A549 (cell line): ENCODE measurements around the gene MAP6. TPM values are rescaled to one million over a fixed set of nuclear protein-coding genes. Genes with fewer than 3 reads are reported as not detected.

Experiments
- ATAC-seq, 2 experiments: fragments of 200-7000 bp in 1 of 2; fragments of >200 bp in 1 of 2; cut with Nextera tagmentation in 1 of 2; cut with Tn5 transposase in 1 of 2; 3 replicates each; pipeline versions ENCODE4 v1.8.0 to v1.9.1; 2018 to 2020; ENCODE audit warnings: mild to moderate bottlenecking in 1 of 2, moderate library complexity in 1 of 2
- CTCF ChIA-PET: fragments of 300-600 bp; sonication (Branson Sonifier 250); formaldehyde crosslinking; extraction: SDS; loops from one replicate; lab custom pipeline; 2021; ENCODE audit warnings: antibody characterized with exemption, inconsistent platforms; lab: Yijun Ruan, JAX
- POLR2A ChIA-PET: fragments of 350-600 bp; formaldehyde crosslinking; extraction: SDS; loops from one replicate; lab custom pipeline; 2021; ENCODE audit warnings: antibody characterized with exemption, inconsistent platforms; lab: Yijun Ruan, JAX
- DNase-seq, 2 experiments: peaks; one replicate each; pipeline versions ENCODE4 v3.0.0 to v3.0.0-alpha.2; 2011 to 2016; ENCODE audit warnings: low read depth in 1 of 2, low spot score in 1 of 2
- FAIRE-seq: peaks from 2 replicates; lab custom pipeline; 2011; peaks lifted over from hg19 to GRCh38; lab: Jason Lieb, UNC
- H3K27ac ChIP-seq, 2 experiments: fragments of >200 bp; sonication (Bioruptor Twin); formaldehyde crosslinking; 3 replicates each; pipeline ENCODE4 v1.5.1; 2016 to 2017
- H3K4me1 ChIP-seq: fragments of >200 bp; sonication (Bioruptor Twin); formaldehyde crosslinking; 3 replicates; pipeline ENCODE4 v1.6.1; 2016
- H3K4me2 ChIP-seq: fragments of >200 bp; sonication (Bioruptor Twin); formaldehyde crosslinking; 3 replicates; pipeline ENCODE4 v1.6.1; 2016
- H3K4me3 ChIP-seq: fragments of >200 bp; sonication (Bioruptor Twin); formaldehyde crosslinking; 3 replicates; pipeline ENCODE4 v1.5.1; 2016
- H3K9me3 ChIP-seq: fragments of >200 bp; sonication (Bioruptor Twin); formaldehyde crosslinking; 3 replicates; pipeline ENCODE4 v1.6.1; 2016
- EHF ChIP-seq: fragments of 250-450 bp; sonication (Bioruptor Pico); IDR thresholded peaks from 2 replicates; pipeline ENCODE4 v1.5.0; 2020; ENCODE audit warnings: mild to moderate bottlenecking
- FOSB ChIP-seq: fragments of 250-450 bp; sonication (Bioruptor Pico); IDR thresholded peaks from 2 replicates; pipeline ENCODE4 v1.5.0; 2020; ENCODE audit warnings: mild to moderate bottlenecking, moderate library complexity
- GATA3 ChIP-seq: IDR thresholded peaks from 2 replicates; pipeline ENCODE4 v1.6.1; 2012; ENCODE audit warnings: borderline replicate concordance
- HEYL ChIP-seq: fragments of 250-450 bp; sonication (Bioruptor Pico); IDR thresholded peaks from 2 replicates; pipeline ENCODE4 v1.8.0; 2021; ENCODE audit warnings: mild to moderate bottlenecking, moderate library complexity
- HOXA7 ChIP-seq: fragments of 250-450 bp; sonication (Bioruptor Pico); IDR thresholded peaks from 2 replicates; pipeline ENCODE4 v1.5.0; 2020; ENCODE audit warnings: mild to moderate bottlenecking, moderate library complexity
- HOXB5 ChIP-seq: fragments of 250-450 bp; sonication (Bioruptor Pico); IDR thresholded peaks from 2 replicates; pipeline ENCODE4 v1.5.0; 2020; ENCODE audit warnings: mild to moderate bottlenecking, moderate library complexity
- KDM5A ChIP-seq: fragments of 200-600 bp; sonication (generic); IDR thresholded peaks from 2 replicates; pipeline ENCODE4 v1.6.1; 2016; ENCODE audit warnings: antibody characterized with exemption, mild to moderate bottlenecking
- MAFK ChIP-seq: fragments of 450-650 bp; IDR thresholded peaks from 2 replicates; pipeline ENCODE4 v1.6.1; 2014; ENCODE audit not compliant: partially characterized antibody
- NFE2L2 ChIP-seq: fragments of 150-350 bp; conservative IDR thresholded peaks from 2 replicates; pipeline ENCODE4 v1.6.1; 2014; ENCODE audit warnings: low read length
- POLR2A ChIP-seq: IDR thresholded peaks from 2 replicates; pipeline ENCODE4 v1.6.1; 2012; ENCODE audit warnings: mild to moderate bottlenecking, low read length
- POLR2AphosphoS2 ChIP-seq: conservative IDR thresholded peaks from 2 replicates; pipeline ENCODE4 v1.6.1; 2012; ENCODE audit warnings: low read length, improper control_type of control experiment, inconsistent platforms
- RAD21 ChIP-seq, 2 experiments: fragments of >200 bp in 1 of 2; sonication (Bioruptor Twin) in 1 of 2; formaldehyde crosslinking in 1 of 2; IDR thresholded peaks in 1 of 2; conservative IDR thresholded peaks in 1 of 2; 2 replicates in 1 of 2; 3 replicates in 1 of 2; pipeline ENCODE4 v1.6.1; 2012 to 2018; ENCODE audit warnings: inconsistent platforms in 1 of 2
- REST ChIP-seq: fragments of 200-600 bp; sonication (generic); IDR thresholded peaks from 2 replicates; pipeline ENCODE4 v1.6.1; 2016; ENCODE audit warnings: antibody characterized with exemption, mild to moderate bottlenecking, moderate library complexity
- ZNF302 ChIP-seq: fragments of 250-450 bp; sonication (Bioruptor Pico); IDR thresholded peaks from 2 replicates; pipeline ENCODE4 v1.9.0; 2021; ENCODE audit warnings: inconsistent platforms, mild to moderate bottlenecking, moderate library complexity
- WGBS: methylation state at CpG from one replicate; pipeline ENCODE4 v1.1.6; 2017; ENCODE audit errors: missing lambda C conversion rate; 5-methylcytosine and 5-hydroxymethylcytosine counted together
- polyA plus RNA-seq, 4 experiments: library from polyadenylated mRNA; depleted of rRNA in 3 of 4; stranded (reverse); fragments of >200 nt; fragmentation: RNase III in 1 of 4; extraction: RNeasy Plus Mini Kit Qiagen cat#74134 plus additional on column Dnase treatment in 1 of 4; gene quantifications; 2 replicates in 3 of 4; 3 replicates in 1 of 4; pipeline ENCODE4 v1.2.3, GENCODE V29; 2011 to 2017
- small RNA-seq, 6 experiments: library from RNA; depleted of rRNA; stranded (forward); fragments of <200 nt; gene quantifications; one replicate each; pipeline ENCODE3, GENCODE V24; 2012

MAP6 gene
- polyA plus RNA-seq, 2 of the 4 experiments (the other 2 are of a cell fraction): 1.1 to 2.1 TPM

- TF ChIP-seq REST (no peak), POLR2AphosphoS2 (no peak), FOSB (CRISPR knock-in tag) (no peak), HOXB5 (CRISPR knock-in tag) (no peak), EHF (no peak)
Measured at GRCh38 chr11:75538150-75538942, 130.5 kb downstream of the MAP6 start (continued).

- Histone ChIP-seq H3K27ac (no peak overlapping the region), H3K4me2 (no peak overlapping the region), H3K9me3 (no peaks in the 10 kb centered on the region), H3K4me1 (peaks cover 25% of the 10 kb centered on the region), H3K4me3 (no peak overlapping the region)
- 86% methylated on average over 5 of the region's 5 CpGs for WGBS
- ChIA-PET POLR2A (no interaction called here), CTCF (interaction anchor here (0.9 to 11.6 kb wide), 8 partner anchors 9 to 197 kb away, joined by 3 to 172 read pairs (median 6); no protein-coding TSS in a partner anchor)
- no peak for DNase-seq
- no peak for ATAC-seq
- FAIRE-seq: no peak
- TF ChIP-seq KDM5A (no peak), RAD21 (conservative IDR thresholded peaks at IDR 0.05 in 1 of 2, IDR thresholded peaks at IDR 0.05 in 1 of 2) (no peak), FOSB (CRISPR knock-in tag) (no peak), POLR2AphosphoS2 (no peak), HEYL (CRISPR knock-in tag) (no peak), ZNF302 (CRISPR knock-in tag) (no peak), NFE2L2 (no peak), HOXA7 (CRISPR knock-in tag) (no peak), MAFK (no peak), HOXB5 (CRISPR knock-in tag) (no peak), GATA3 (no peak), POLR2A (no peak)
Measured at GRCh38 chr11:75537740-75538139, 131.1 kb downstream of the MAP6 start.

Small RNA genes lying within 50 kb of the gene (small RNA-seq; reads per million reads assigned to genes)
- 0 reads per million in 6 experiments for gene AP001922.4

Other genes starting within 250 kb of the MAP6 start
- 1.0 and 1.7 TPM in 2 replicates for gene KLHL35, start 235.8 kb downstream of the MAP6 start, polyA plus RNA-seq (2011; rRNA removed)
- gene KLHL35, start 235.8 kb downstream of the MAP6 start, polyA plus RNA-seq (2017; fragmentation: RNase III; extraction: RNeasy Plus Mini Kit Qiagen cat#74134 plus additional on column Dnase treatment): 0.56 to 0.72 TPM (median 0.69 TPM) in 3 replicates
- 3.9 and 4.7 TPM in 2 replicates for gene GDPD5, start 143.1 kb downstream of the MAP6 start, polyA plus RNA-seq (2011; rRNA removed)
- gene GDPD5, start 143.1 kb downstream of the MAP6 start, polyA plus RNA-seq (2017; fragmentation: RNase III; extraction: RNeasy Plus Mini Kit Qiagen cat#74134 plus additional on column Dnase treatment): 5.8 to 7.9 TPM (median 5.9 TPM) in 3 replicates
- gene SERPINH1, start 106.8 kb downstream of the MAP6 start, polyA plus RNA-seq (2011; rRNA removed): 70.7 and 79.3 TPM in 2 replicates
- 151 to 162 TPM (median 151 TPM) in 3 replicates for gene SERPINH1, start 106.8 kb downstream of the MAP6 start, polyA plus RNA-seq (2017; fragmentation: RNase III; extraction: RNeasy Plus Mini Kit Qiagen cat#74134 plus additional on column Dnase treatment)
- not detected in 2 replicates for gene MOGAT2, start 48.8 kb upstream of the MAP6 start, polyA plus RNA-seq (2011; rRNA removed)
- not detected in 3 replicates for gene MOGAT2, start 48.8 kb upstream of the MAP6 start, polyA plus RNA-seq (2017; fragmentation: RNase III; extraction: RNeasy Plus Mini Kit Qiagen cat#74134 plus additional on column Dnase treatment)
- gene DGAT2, start 99.7 kb upstream of the MAP6 start, polyA plus RNA-seq (2011; rRNA removed): 1.6 and 2.7 TPM in 2 replicates
- gene DGAT2, start 99.7 kb upstream of the MAP6 start, polyA plus RNA-seq (2017; fragmentation: RNase III; extraction: RNeasy Plus Mini Kit Qiagen cat#74134 plus additional on column Dnase treatment): 1.9 to 3.3 TPM (median 2.3 TPM) in 3 replicates
- 12.4 and 14.1 TPM in 2 replicates for gene UVRAG, start 146.2 kb upstream of the MAP6 start, polyA plus RNA-seq (2011; rRNA removed)
- gene UVRAG, start 146.2 kb upstream of the MAP6 start, polyA plus RNA-seq (2017; fragmentation: RNase III; extraction: RNeasy Plus Mini Kit Qiagen cat#74134 plus additional on column Dnase treatment): 6.1 to 6.5 TPM (median 6.4 TPM) in 3 replicates